ENCODE results near the gene ZBED4.

DNA sequence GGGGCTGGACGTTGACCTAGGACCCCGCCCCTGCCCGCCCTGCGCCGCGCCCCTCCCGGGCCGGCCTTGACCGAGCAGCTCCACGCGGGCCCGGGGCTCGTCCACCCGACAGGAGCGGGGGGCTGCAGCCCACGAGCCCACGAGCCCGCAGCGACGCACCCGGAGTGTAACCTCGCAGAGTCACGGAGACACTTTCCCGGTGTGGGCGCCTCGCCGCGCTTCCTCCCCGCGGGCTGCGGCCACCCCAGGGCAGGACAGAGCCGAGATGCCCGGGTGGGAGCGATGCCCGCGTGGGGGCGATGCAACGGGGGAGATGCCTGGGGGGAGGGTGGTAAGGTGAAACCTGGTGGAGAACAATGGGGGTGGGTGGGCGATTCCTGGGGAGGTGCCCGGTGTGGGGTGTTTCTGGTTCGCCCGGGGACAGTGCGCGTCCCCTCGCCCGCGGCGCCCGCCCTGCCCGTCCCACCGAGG, 4.9 kb upstream of the ZBED4 start:
- TF ChIP-seq, protein P1, sequence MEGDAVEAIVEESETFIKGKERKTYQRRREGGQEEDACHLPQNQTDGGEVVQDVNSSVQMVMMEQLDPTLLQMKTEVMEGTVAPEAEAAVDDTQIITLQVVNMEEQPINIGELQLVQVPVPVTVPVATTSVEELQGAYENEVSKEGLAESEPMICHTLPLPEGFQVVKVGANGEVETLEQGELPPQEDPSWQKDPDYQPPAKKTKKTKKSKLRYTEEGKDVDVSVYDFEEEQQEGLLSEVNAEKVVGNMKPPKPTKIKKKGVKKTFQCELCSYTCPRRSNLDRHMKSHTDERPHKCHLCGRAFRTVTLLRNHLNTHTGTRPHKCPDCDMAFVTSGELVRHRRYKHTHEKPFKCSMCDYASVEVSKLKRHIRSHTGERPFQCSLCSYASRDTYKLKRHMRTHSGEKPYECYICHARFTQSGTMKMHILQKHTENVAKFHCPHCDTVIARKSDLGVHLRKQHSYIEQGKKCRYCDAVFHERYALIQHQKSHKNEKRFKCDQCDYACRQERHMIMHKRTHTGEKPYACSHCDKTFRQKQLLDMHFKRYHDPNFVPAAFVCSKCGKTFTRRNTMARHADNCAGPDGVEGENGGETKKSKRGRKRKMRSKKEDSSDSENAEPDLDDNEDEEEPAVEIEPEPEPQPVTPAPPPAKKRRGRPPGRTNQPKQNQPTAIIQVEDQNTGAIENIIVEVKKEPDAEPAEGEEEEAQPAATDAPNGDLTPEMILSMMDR (conservative IDR thresholded peaks at IDR 0.05; ENCODE audit: low read depth, low read length), result no peak
- peak; percentile 89 for TF ChIP-seq EZH2 (IDR thresholded peaks at IDR 0.05; ENCODE audit: borderline replicate concordance, low read depth, low read length, poor library complexity, severe bottlenecking)

Data from A673 (cell line).